Osteocyte (in vitro differentiated cells): ENCODE data around the gene KIAA1217. TPM values are rescaled to one million over a fixed set of nuclear protein-coding genes. Genes with fewer than 3 reads are reported as not detected.

Experiments used
- DNase-seq: peaks from one replicate; pipeline ENCODE4 v3.0.0; 2021; ENCODE audit warnings: mixed read lengths; ENCODE audit not compliant: unreplicated experiment; ENCODE audit errors: extremely low spot score
- H3K27ac Mint-ChIP-seq: one replicate; pipeline ENCODE4 v1.8.0; 2021; ENCODE audit warnings: mild to moderate bottlenecking, mixed read lengths; ENCODE audit not compliant: unreplicated experiment
- H3K27me3 Mint-ChIP-seq: one replicate; pipeline ENCODE4 v1.8.0; 2021; ENCODE audit warnings: mixed read lengths; ENCODE audit not compliant: unreplicated experiment
- H3K36me3 Mint-ChIP-seq: one replicate; pipeline ENCODE4 v1.8.0; 2021; ENCODE audit warnings: mixed read lengths; ENCODE audit not compliant: unreplicated experiment
- H3K4me1 Mint-ChIP-seq: one replicate; pipeline ENCODE4 v1.8.0; 2021; ENCODE audit warnings: mixed read lengths; ENCODE audit not compliant: unreplicated experiment
- H3K4me3 Mint-ChIP-seq: one replicate; pipeline ENCODE4 v1.8.0; 2021; ENCODE audit warnings: mild to moderate bottlenecking, moderate library complexity, mixed read lengths; ENCODE audit not compliant: unreplicated experiment
- H3K9me3 Mint-ChIP-seq: one replicate; pipeline ENCODE4 v1.8.0; 2021; ENCODE audit warnings: mixed read lengths; ENCODE audit not compliant: unreplicated experiment
- total RNA-seq: library from RNA; stranded (reverse); gene quantifications from 2 replicates; pipeline ENCODE4 v1.2.1, GENCODE V29; 2021
- TF ChIP-seq, protein P1 (sequence below): fragments of 200-600 bp; sonication (generic); IDR thresholded peaks from 2 replicates; pipeline ENCODE4 v1.5.0; 2021; ENCODE audit warnings: antibody characterized with exemption, mild to moderate bottlenecking, moderate library complexity

The KIAA1217 gene
- total RNA-seq, 1 donor from 2014 or later: 2.8 TPM

DNA sequence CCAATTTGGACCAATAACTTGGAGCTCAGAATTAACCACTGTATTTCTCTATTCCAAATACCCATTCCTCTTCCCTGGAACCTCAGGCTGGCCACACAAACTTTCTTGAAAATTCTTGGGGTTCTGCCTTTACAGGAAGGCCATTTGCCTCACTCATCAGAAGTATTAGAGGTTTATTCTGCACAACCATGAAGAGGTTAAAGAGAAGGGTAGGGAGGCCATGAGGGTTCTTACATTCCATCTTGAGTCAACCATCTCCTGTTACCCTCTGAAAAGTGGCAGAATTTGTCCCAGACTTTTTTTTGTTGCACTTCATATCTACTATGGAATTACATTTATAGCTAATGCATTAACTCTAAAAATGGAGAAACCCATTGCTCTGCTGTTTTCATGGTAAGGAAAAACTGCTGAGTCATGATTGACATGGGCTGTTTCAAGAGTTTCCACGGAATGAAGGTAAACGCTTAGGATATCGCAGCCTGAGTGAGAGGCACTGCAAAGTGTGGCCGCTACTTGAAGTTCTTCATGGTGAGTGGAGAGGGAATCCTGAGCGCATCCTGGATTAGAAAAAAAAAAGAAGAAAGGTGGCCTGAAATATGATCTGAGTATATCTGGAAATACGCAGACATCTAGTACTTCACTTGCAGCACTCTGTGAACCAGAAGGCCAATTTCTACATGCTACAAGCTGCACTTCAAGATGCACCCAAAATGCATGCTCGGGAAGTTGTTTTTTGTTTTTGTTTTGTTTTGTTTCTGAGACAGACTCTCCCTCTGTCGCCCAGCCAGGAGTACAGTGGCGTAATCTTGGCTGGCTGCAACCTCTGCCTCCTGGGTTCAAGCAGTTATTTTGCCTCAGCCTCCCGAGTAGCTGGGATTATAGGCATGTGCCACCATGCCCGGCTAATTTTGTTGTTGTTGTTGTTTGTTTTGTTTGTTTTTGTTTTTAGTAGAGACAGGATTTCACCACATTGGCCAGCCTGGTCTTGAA, 83.7 kb downstream of the KIAA1217 start:
- H3K4me3 Mint-ChIP-seq: no peak overlapping the region
- no peaks in the 10 kb centered on the region for H3K36me3 Mint-ChIP-seq
- H3K27me3 Mint-ChIP-seq: no peaks in the 10 kb centered on the region
- no peaks in the 10 kb centered on the region for H3K4me1 Mint-ChIP-seq
- DNase-seq: no peak
- no peak overlapping the region for H3K27ac Mint-ChIP-seq
- TF ChIP-seq, protein P1, sequence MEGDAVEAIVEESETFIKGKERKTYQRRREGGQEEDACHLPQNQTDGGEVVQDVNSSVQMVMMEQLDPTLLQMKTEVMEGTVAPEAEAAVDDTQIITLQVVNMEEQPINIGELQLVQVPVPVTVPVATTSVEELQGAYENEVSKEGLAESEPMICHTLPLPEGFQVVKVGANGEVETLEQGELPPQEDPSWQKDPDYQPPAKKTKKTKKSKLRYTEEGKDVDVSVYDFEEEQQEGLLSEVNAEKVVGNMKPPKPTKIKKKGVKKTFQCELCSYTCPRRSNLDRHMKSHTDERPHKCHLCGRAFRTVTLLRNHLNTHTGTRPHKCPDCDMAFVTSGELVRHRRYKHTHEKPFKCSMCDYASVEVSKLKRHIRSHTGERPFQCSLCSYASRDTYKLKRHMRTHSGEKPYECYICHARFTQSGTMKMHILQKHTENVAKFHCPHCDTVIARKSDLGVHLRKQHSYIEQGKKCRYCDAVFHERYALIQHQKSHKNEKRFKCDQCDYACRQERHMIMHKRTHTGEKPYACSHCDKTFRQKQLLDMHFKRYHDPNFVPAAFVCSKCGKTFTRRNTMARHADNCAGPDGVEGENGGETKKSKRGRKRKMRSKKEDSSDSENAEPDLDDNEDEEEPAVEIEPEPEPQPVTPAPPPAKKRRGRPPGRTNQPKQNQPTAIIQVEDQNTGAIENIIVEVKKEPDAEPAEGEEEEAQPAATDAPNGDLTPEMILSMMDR: no peak
- H3K9me3 Mint-ChIP-seq: no peaks in the 10 kb centered on the region

DNA sequence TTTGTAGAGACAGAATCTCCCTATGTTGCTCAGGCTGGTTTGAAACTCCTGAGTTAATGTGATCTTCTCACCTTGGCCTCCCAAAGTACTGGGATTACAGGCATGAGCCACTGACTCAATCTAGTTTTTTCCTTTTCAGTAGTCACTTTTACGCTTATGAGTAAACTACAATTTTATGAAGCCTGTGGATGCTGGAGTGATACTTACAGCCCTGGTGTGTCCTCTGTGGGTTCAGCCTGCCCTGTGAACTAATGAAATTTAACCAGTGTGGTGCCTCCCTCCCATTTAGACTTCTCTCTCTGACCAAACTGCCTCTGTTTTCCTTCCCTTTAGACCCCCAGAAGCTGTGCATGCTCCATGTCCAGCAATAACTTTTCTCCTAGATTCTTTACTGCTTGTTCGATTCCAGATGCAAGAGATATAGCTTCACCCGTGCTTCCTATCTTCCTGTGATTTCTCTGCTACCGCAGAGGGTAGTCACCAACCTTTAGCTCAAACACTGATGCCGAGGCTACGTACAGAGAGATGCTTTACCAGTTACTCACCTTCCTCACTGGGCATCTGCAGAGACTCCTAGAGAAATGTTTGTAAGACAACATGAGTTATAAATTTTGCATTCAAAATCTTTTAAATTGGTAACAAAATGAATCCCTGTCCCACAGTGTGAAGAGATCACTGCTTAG, 90.8 kb downstream of the KIAA1217 start:
- no peak for DNase-seq
- Mint-ChIP-seq H3K27ac (no peak overlapping the region), H3K36me3 (no peaks in the 10 kb centered on the region), H3K4me3 (no peak overlapping the region), H3K9me3 (peaks cover under 1% of the 10 kb centered on the region), H3K4me1 (no peaks in the 10 kb centered on the region), H3K27me3 (no peaks in the 10 kb centered on the region)
- TF ChIP-seq, protein P1: no peak

DNA sequence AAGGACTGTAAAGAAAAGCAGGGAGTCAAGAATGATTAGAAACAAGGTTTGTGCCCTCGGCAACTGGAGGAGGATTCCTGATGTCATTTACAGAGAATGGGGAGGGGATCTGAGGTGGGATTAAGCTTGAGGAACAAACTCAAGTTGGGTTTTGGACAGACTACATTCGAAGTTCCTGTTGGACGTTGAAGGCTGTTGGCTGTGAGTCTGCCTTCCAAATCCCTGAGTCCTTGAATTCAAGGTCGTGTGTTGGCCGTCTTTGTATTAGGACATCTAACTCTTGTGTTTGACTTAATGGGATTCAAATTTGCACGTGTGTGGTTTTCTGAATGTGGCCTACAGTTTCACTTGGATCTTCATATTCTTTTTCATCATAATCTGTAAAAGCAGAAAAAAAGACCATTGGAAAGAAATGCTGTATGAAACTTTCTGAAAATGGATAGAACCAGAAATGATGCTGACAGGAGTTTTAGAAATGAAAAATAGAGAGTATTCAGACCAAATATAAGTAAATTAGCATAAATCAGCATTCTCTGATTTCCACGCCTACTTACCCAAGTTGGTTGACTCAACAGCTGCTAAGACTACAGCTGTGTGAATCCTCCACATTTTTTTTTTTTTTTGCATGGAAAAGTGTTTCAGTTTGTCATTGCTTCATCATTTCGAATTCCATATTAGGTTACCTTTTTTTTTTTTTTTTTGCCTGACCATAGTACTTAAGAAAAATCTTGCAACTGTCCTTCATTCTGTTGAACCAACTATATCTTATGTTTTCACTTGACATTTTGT, 94.8 kb downstream of the KIAA1217 start:
- H3K9me3 Mint-ChIP-seq: peaks cover 9% of the 10 kb centered on the region
- no peak for DNase-seq

DNA sequence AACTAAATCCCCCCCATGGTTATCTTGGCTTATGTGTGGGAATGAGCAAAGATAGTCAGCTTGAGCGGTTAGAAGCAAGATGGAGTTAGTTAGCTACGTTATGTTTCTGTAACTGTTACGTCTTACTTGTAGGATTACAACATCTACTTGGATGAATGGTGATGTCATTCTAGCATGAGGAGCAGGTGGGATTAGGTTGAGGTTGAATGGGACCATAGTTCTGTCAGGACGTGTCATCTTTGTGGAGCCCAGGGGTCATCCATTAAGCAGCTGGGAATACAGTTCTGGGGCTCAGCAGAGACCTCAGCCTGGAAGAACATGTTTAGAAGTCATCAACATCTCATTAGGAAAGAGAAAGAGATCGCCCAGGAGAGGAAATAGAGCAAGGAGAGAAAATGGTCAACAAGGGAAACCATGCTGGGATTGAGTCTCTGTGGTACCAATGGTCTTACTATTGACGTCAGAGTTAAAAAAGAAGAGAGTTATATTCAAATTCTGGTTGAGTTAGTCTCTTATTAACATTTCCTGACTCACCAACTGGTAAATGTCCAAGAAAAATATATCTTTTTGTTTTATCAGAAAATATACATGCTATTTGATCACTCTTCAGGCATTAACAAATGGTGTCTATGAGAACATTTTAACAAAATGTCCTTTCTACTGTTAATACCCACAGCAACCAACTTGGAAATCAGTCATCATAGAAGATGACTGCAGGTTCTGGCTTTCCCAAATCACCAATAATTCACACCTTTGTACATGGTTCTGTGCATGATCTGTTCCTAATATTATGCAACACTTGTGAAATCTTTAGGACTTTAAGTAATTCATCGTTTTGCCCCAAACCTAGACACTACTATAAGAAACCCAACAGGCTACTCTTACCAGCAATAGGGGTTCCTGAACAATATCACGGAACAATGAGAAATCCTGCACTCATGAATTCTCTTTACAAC, 96.9 kb downstream of the KIAA1217 start:
- Mint-ChIP-seq H3K27ac (no peak overlapping the region), H3K4me3 (no peak overlapping the region), H3K27me3 (no peaks in the 10 kb centered on the region), H3K9me3 (peaks cover 9% of the 10 kb centered on the region), H3K36me3 (no peaks in the 10 kb centered on the region), H3K4me1 (no peaks in the 10 kb centered on the region)
- no peak for DNase-seq
- TF ChIP-seq, protein P1: no peak

More for the DNA sequence above, 94.8 kb downstream of the KIAA1217 start:
- Mint-ChIP-seq H3K4me1 (no peaks in the 10 kb centered on the region), H3K4me3 (no peak overlapping the region), H3K36me3 (no peaks in the 10 kb centered on the region), H3K27ac (no peak overlapping the region), H3K27me3 (no peaks in the 10 kb centered on the region)
- TF ChIP-seq, protein P1: no peak
